NCI-H345 (cell line): ENCODE data around the gene WAS.
"Not testable (repeated sequence)": the region's sequence is repeated elsewhere in the genome, so short reads cannot be mapped to it uniquely, and the experiment has no call there.

Experiments used
- DNase-seq: peaks from one replicate; lab custom pipeline; 2025; lab: John Stamatoyannopoulos, UW

WAS gene

GRCh38 chrX:48683411-48683982 lies at the start of gene WAS:
Gene WAS, plus strand, starts transcription at chrX:48683799. Its CDS starts 55 bp downstream, at chrX:48683854.
- no peak for DNase-seq

- DNase-seq: no peak
Observed at GRCh38 chrX:48636301-48636700, 47.3 kb upstream of the WAS start.

- no peak for DNase-seq
Observed at GRCh38 chrX:48636776-48637175, 46.8 kb upstream of the WAS start.

GRCh38 chrX:48645669-48646068 lies 37.9 kb upstream of the WAS start:
- DNase-seq: no peak

GRCh38 chrX:48648336-48648751 lies 35.3 kb upstream of the WAS start:
- peak; percentile 30 for DNase-seq

- no peak for DNase-seq
Observed at GRCh38 chrX:48649102-48649501, 34.5 kb upstream of the WAS start.

GRCh38 chrX:48652055-48652579 lies 31.5 kb upstream of the WAS start:
- not testable (repeated sequence) for DNase-seq

GRCh38 chrX:48654746-48655145 lies 28.9 kb upstream of the WAS start:
- DNase-seq: not testable (repeated sequence)

- DNase-seq: not testable (repeated sequence)
Observed at GRCh38 chrX:48659686-48660085, 23.9 kb upstream of the WAS start.

- no peak for DNase-seq
Observed at GRCh38 chrX:48663241-48663640, 20.4 kb upstream of the WAS start.

- no peak for DNase-seq
Observed at GRCh38 chrX:48664156-48664555, 19.4 kb upstream of the WAS start.

- no peak for DNase-seq
Observed at GRCh38 chrX:48665991-48666390, 17.6 kb upstream of the WAS start.

- DNase-seq: no peak
Observed at GRCh38 chrX:48666649-48667048, 16.9 kb upstream of the WAS start.

- DNase-seq: no peak
Observed at GRCh38 chrX:48667509-48667908, 16.1 kb upstream of the WAS start.

- not testable (repeated sequence) for DNase-seq
Observed at GRCh38 chrX:48668187-48668586, 15.4 kb upstream of the WAS start.

GRCh38 chrX:48676106-48676892 lies 7.3 kb upstream of the WAS start:
- DNase-seq: peak; percentile 92

- DNase-seq: no peak
Observed at GRCh38 chrX:48676893-48677270, 6.7 kb upstream of the WAS start.

- no peak for DNase-seq
Observed at GRCh38 chrX:48677516-48677915, 6.1 kb upstream of the WAS start.

GRCh38 chrX:48680467-48680866 lies 3.1 kb upstream of the WAS start:
- not testable (repeated sequence) for DNase-seq

GRCh38 chrX:48680925-48681324 lies 2.7 kb upstream of the WAS start:
- DNase-seq: not testable (repeated sequence)

GRCh38 chrX:48681539-48682183 lies 1.9 kb upstream of the WAS start:
- no peak for DNase-seq

- not testable (repeated sequence) for DNase-seq
Observed at GRCh38 chrX:48682795-48683194, 804 bp upstream of the WAS start.

- no peak for DNase-seq
Observed at GRCh38 chrX:48684134-48684533, 535 bp downstream of the WAS start.
